Adrenal gland (tissue), 12 donors: Measurements from ENCODE around the gene NIPBL. TPM values are rescaled to one million over a fixed set of nuclear protein-coding genes. Genes with fewer than 3 reads are reported as not detected.
A peak's percentile ranks its signal among the peaks of the same experiment; 100 is the strongest.
"Not testable (repeated sequence)": the region's sequence is repeated elsewhere in the genome, so short reads cannot be mapped to it uniquely, and the experiment has no call there.

Experiments used
- DNase-seq, 7 donors: peaks; one replicate each; pipeline ENCODE4 v3.0.0-alpha.2; 2019 to 2020
- H3K27ac ChIP-seq, 5 donors: fragments of 200-600 bp; sonication (generic) in 4 of 5; 1 replicate in 3 of 5; 2 replicates in 2 of 5; pipeline versions ENCODE4 v1.5.1 to v1.8.0; 2016 to 2020; ENCODE audit warnings: mild to moderate bottlenecking in 1 of 5
- H3K27me3 ChIP-seq: fragments of 200-600 bp; 2 replicates; pipeline ENCODE4 v1.8.0; 2021
- H3K36me3 ChIP-seq, 2 donors: fragments of 200-600 bp; replicated peaks in 1 of 2; 1 replicate in 1 of 2; 2 replicates in 1 of 2; pipeline versions ENCODE4 v1.5.1 to v1.8.0; 2018 to 2022
- H3K4me1 ChIP-seq, 2 donors: fragments of 200-600 bp; replicated peaks in 1 of 2; 1 replicate in 1 of 2; 2 replicates in 1 of 2; pipeline versions ENCODE4 v1.5.1 to v1.8.0; 2018 to 2021
- H3K4me3 ChIP-seq, 4 donors: fragments of 200-600 bp; sonication (generic) in 3 of 4; one replicate each; pipeline ENCODE4 v1.5.1; 2016 to 2018
- H3K9me3 ChIP-seq, 3 donors: fragments of 200-600 bp; sonication (generic) in 1 of 3; replicated peaks in 1 of 3; 1 replicate in 2 of 3; 2 replicates in 1 of 3; pipeline versions ENCODE4 v1.5.1 to v1.8.0; 2016 to 2021
- CTCF ChIP-seq, 6 experiments: fragments of 450-650 bp in 4 of 6; fragments of 200-600 bp in 2 of 6; sonication (generic) in 1 of 6; IDR thresholded peaks; 1 replicate in 5 of 6; 2 replicates in 1 of 6; pipeline versions ENCODE4 v1.5.1 to v1.8.0; 2016 to 2021; ENCODE audit warnings: antibody characterized with exemption in 6 of 6, mild to moderate bottlenecking in 2 of 6, moderate library complexity in 1 of 6
- POLR2A ChIP-seq, 2 donors: fragments of 450-650 bp; IDR thresholded peaks; one replicate each; pipeline ENCODE4 v1.6.1; 2017; ENCODE audit warnings: antibody characterized with exemption in 2 of 2, mild to moderate bottlenecking in 2 of 2, moderate library complexity in 1 of 2
- WGBS, 4 donors: extraction: QIAGEN DNeasy Blood & Tissue Kit in 2 of 4; methylation state at CpG; one replicate each; pipeline versions ENCODE4 v1.1.5 to v1.1.7; 2013 to 2017; 5-methylcytosine and 5-hydroxymethylcytosine counted together
- intact Hi-C, 2 donors: fragments of 100-400 bp; cut with DNase I; formaldehyde crosslinking; loops; one replicate each; pipeline versions ENCODE4 v1.14.1 to v1.15.0; 2022 to 2023
- polyA plus RNA-seq, 3 donors: library from polyadenylated mRNA; stranded (reverse); fragments of 200-250 nt in 2 of 3; fragments of 350-450 nt in 1 of 3; fragmentation: Illumina TruSeq in 1 of 3; extraction: RNeasy Lipid Tissue Mini Kit (QIAGEN cat#74804) in 1 of 3; gene quantifications; one replicate each; pipeline ENCODE4 v1.2.3, GENCODE V29; 2013 to 2014
- total RNA-seq, 9 donors: library from RNA; depleted of rRNA in 4 of 9; stranded (reverse); fragments of >200 nt in 4 of 9; fragments of 120-200 nt in 1 of 9; fragmentation: NEBNext Ultra II Directional in 1 of 9; extraction: Animal tissue kit (Norgen Biotek cat#: 25700) in 1 of 9; gene quantifications; one replicate each; pipeline versions ENCODE4 v1.1.0 to v1.2.4, GENCODE V29; 2013 to 2023
- donor health status: healthy with polysubstance abuse.
- donor health status: Bipolar disorder and iron deficiency.
- donor health status: DM: yes; HTN: yes; CAD: no.
- donor health status: DM: no; HTN: no; CAD: no.
- donor health status: DM: no; HTN: no; CAD: no.
- donor health status: DM: yes; HTN: yes; CAD: no.

NIPBL gene
- total and polyA plus RNA-seq, 12 donors: 15.7 to 54.5 (median 41.9) TPM

GRCh38 chr5:36998578-36998977 is 122.0 kb downstream of the NIPBL start:
- no peak for DNase-seq
- no peaks in the 10 kb centered on the region for H3K27me3 ChIP-seq
- no peaks in the 10 kb centered on the region for H3K9me3 ChIP-seq
- H3K27ac ChIP-seq: no peak overlapping the region
- H3K36me3 ChIP-seq: peaks cover 0 to 25% of the 10 kb centered on the region in 2 donors
- no peaks in the 10 kb centered on the region for H3K4me1 ChIP-seq
- TF ChIP-seq CTCF (IDR thresholded peaks at IDR 0.05) (no peak), POLR2A (IDR thresholded peaks at IDR 0.05) (no peak)
- WGBS, 4 donors: 91 to 96% (median 96%) methylated on average over 1 of the region's 1 CpG
- no peak overlapping the region for H3K4me3 ChIP-seq
- intact Hi-C loops: no loop called here

- peak in 1 of 7 donors; percentile 17 for DNase-seq
- intact Hi-C loops: no loop called here
- H3K27me3 ChIP-seq: no peaks in the 10 kb centered on the region
- no peaks in the 10 kb centered on the region for H3K4me1 ChIP-seq
- H3K27ac ChIP-seq: no peak overlapping the region
- TF ChIP-seq CTCF (IDR thresholded peaks at IDR 0.05): no peak
- TF ChIP-seq POLR2A (IDR thresholded peaks at IDR 0.05): no peak
- no peaks in the 10 kb centered on the region for H3K9me3 ChIP-seq
- WGBS, 4 donors: 46 to 73% (median 57%) methylated on average over 1 of the region's 1 CpG
- no peak overlapping the region for H3K4me3 ChIP-seq
- peaks cover 0 to 25% of the 10 kb centered on the region in 2 donors for H3K36me3 ChIP-seq
Observed at GRCh38 chr5:37002176-37002751, 125.7 kb downstream of the NIPBL start.

- no peaks in the 10 kb centered on the region for H3K9me3 ChIP-seq
Observed at GRCh38 chr5:37005252-37005651, 128.7 kb downstream of the NIPBL start.

GRCh38 chr5:37005946-37006540 is 129.5 kb downstream of the NIPBL start:
- Histone ChIP-seq H3K27ac (no peak overlapping the region), H3K9me3 (no peaks in the 10 kb centered on the region), H3K4me3 (no peak overlapping the region), H3K27me3 (no peaks in the 10 kb centered on the region), H3K36me3 (peaks cover 0 to 46% of the 10 kb centered on the region in 2 donors), H3K4me1 (no peaks in the 10 kb centered on the region)
- WGBS, 4 donors: 39 to 45% (median 44%) methylated on average over 5 of the region's 5 CpGs
- no peak for DNase-seq
- intact Hi-C loops: loop anchor here in 1 of 2 donors (5.0 kb wide), 1 partner anchor 279 kb away; no protein-coding TSS in a partner anchor
- TF ChIP-seq CTCF (IDR thresholded peaks at IDR 0.05) (peak; percentile 47 to 84 (median 70)), POLR2A (IDR thresholded peaks at IDR 0.05) (no peak)

More at GRCh38 chr5:37005252-37005651, 128.7 kb downstream of the NIPBL start:
- no peaks in the 10 kb centered on the region for H3K27me3 ChIP-seq
- H3K4me1 ChIP-seq: no peaks in the 10 kb centered on the region
- DNase-seq: no peak
- TF ChIP-seq POLR2A (IDR thresholded peaks at IDR 0.05) (no peak), CTCF (IDR thresholded peaks at IDR 0.05) (no peak)
- WGBS, 4 donors: 62 to 73% (median 68%) methylated on average over 6 of the region's 6 CpGs
- intact Hi-C loops: loop anchor here in 1 of 2 donors (5.0 kb wide), 1 partner anchor 278 kb away; no protein-coding TSS in a partner anchor
- no peak overlapping the region for H3K27ac ChIP-seq
- no peak overlapping the region for H3K4me3 ChIP-seq
- peaks cover 0 to 50% of the 10 kb centered on the region in 2 donors for H3K36me3 ChIP-seq

GRCh38 chr5:37013181-37013580 is 136.6 kb downstream of the NIPBL start:
- DNase-seq, H3K4me1 ChIP-seq, H3K27ac ChIP-seq, H3K27me3 ChIP-seq, H3K4me3 ChIP-seq, H3K9me3 ChIP-seq: not testable (repeated sequence)
- intact Hi-C loops: loop anchor here in 1 of 2 donors (5.0 kb wide), 1 partner anchor 271 kb away; no protein-coding TSS in a partner anchor
- peaks cover 0 to 52% of the 10 kb centered on the region in 2 donors for H3K36me3 ChIP-seq
- WGBS, 4 donors: 87 to 97% (median 95%) methylated on average over 3 to 31 of the region's 34 CpGs
